Activated naive CD4-positive, alpha-beta T cell treated with anti-CD3 and anti-CD28 coated beads, Interleukin-2, amount 10 ng/mL, durations not matched to agents 5 hours and 36 hours (primary cell): ENCODE results near the gene LYAR. TPM values are rescaled to one million over a fixed set of nuclear protein-coding genes. Genes with fewer than 3 reads are reported as not detected.

Experiments used
- total RNA-seq, 2 experiments: library from RNA; stranded (reverse); gene quantifications; one replicate each; pipeline ENCODE4 v1.2.3, GENCODE V29; 2021

LYAR gene
- 10 to 100 TPM; 17.6 to 22.4 TPM for total RNA-seq

GRCh38 chr4:4289941-4290850 lies at the start of gene LYAR, which contains the start of gene ZBTB49:
TSS of gene LYAR (minus strand) at chr4:4290154. CDS start at chr4:4283742, 6,412 bp downstream.
TSS of gene ZBTB49 (plus strand) at chr4:4290251. CDS start at chr4:4299946, 9,695 bp downstream.

GRCh38 chr4:4248029-4248884 lies 41.7 kb downstream of the LYAR start, which contains the start of gene TMEM128:
TSS of gene TMEM128 (minus strand) at chr4:4248223. CDS start at chr4:4248202, 21 bp downstream.

GRCh38 chr4:4226606-4227438 lies 63.1 kb downstream of the LYAR start, which contains the start of gene OTOP1:
TSS of gene OTOP1 (minus strand) at chr4:4226929. CDS start at chr4:4226864, 65 bp downstream.

Other genes with a start within 250 kb of the LYAR start
- gene OTOP1, start 63.2 kb downstream of the LYAR start, total RNA-seq, result not detected
- 10 to 100 TPM; 14.3 to 15.6 TPM for gene TMEM128, start 41.9 kb downstream of the LYAR start, total RNA-seq
- 1 to 10 TPM; 5.8 to 7.3 TPM for gene ZBTB49, start 97 bp upstream of the LYAR start, total RNA-seq
- gene NSG1, start 96.9 kb upstream of the LYAR start, total RNA-seq, result 1 to 10 TPM; 9.0 to 9.6 TPM